ENCODE results near the gene FAM78A. TPM values are rescaled to one million over a fixed set of nuclear protein-coding genes. Genes with fewer than 3 reads are reported as not detected.
A peak's percentile ranks its signal among the peaks of the same experiment; 100 is the strongest.

FAM78A gene
- 1.0 and 1.9 TPM in 2 replicates for total RNA-seq

- Histone ChIP-seq H3K36me3 (ENCODE audit: control insufficient read depth, insufficient read depth, low read length) (no peaks in the 10 kb centered on the region), H3K27me3 (ENCODE audit: control insufficient read depth, insufficient read depth, low read length) (peaks cover 36% of the 10 kb centered on the region), H3K4me3 (ENCODE audit: low read depth, low read length) (peak within 1 kb of the TSS; percentile 35)
- no peak for DNase-seq (ENCODE audit: low read depth)
- no peak for TF ChIP-seq CTCF (IDR thresholded peaks at IDR 0.05; ENCODE audit: insufficient read depth, low read length, poor library complexity, severe bottlenecking)
Measured at GRCh38 chr9:131276094-131276888, at the start of gene FAM78A. Gene FAM78A, minus strand, starts transcription at chr9:131276510. Its CDS starts 331 bp downstream, at chr9:131276179.

- no peak for TF ChIP-seq CTCF (IDR thresholded peaks at IDR 0.05; ENCODE audit: insufficient read depth, low read length, poor library complexity, severe bottlenecking)
- Histone ChIP-seq H3K27me3 (ENCODE audit: control insufficient read depth, insufficient read depth, low read length) (peaks cover 14% of the 10 kb centered on the region), H3K36me3 (ENCODE audit: control insufficient read depth, insufficient read depth, low read length) (no peaks in the 10 kb centered on the region), H3K4me3 (ENCODE audit: low read depth, low read length) (no peak overlapping the region)
- DNase-seq (ENCODE audit: low read depth): no peak
Measured at GRCh38 chr9:131324736-131325679, 48.7 kb upstream of the FAM78A start.

GRCh38 chr9:131323629-131324028 lies 47.3 kb upstream of the FAM78A start:
- DNase-seq (ENCODE audit: low read depth): no peak
- H3K27me3 ChIP-seq (ENCODE audit: control insufficient read depth, insufficient read depth, low read length): peaks cover 3% of the 10 kb centered on the region
- no peak for TF ChIP-seq CTCF (IDR thresholded peaks at IDR 0.05; ENCODE audit: insufficient read depth, low read length, poor library complexity, severe bottlenecking)
- no peak overlapping the region for H3K4me3 ChIP-seq (ENCODE audit: low read depth, low read length)
- no peaks in the 10 kb centered on the region for H3K36me3 ChIP-seq (ENCODE audit: control insufficient read depth, insufficient read depth, low read length)

- Histone ChIP-seq H3K36me3 (ENCODE audit: control insufficient read depth, insufficient read depth, low read length) (no peaks in the 10 kb centered on the region), H3K4me3 (ENCODE audit: low read depth, low read length) (no peak overlapping the region), H3K27me3 (ENCODE audit: control insufficient read depth, insufficient read depth, low read length) (peaks cover 12% of the 10 kb centered on the region)
- TF ChIP-seq CTCF (IDR thresholded peaks at IDR 0.05; ENCODE audit: insufficient read depth, low read length, poor library complexity, severe bottlenecking): no peak
- no peak for DNase-seq (ENCODE audit: low read depth)
Measured at GRCh38 chr9:131320031-131320685, 43.8 kb upstream of the FAM78A start.

- Histone ChIP-seq H3K36me3 (ENCODE audit: control insufficient read depth, insufficient read depth, low read length) (no peaks in the 10 kb centered on the region), H3K27me3 (ENCODE audit: control insufficient read depth, insufficient read depth, low read length) (peaks cover 15% of the 10 kb centered on the region), H3K4me3 (ENCODE audit: low read depth, low read length) (no peak overlapping the region)
- DNase-seq (ENCODE audit: low read depth): no peak
- no peak for TF ChIP-seq CTCF (IDR thresholded peaks at IDR 0.05; ENCODE audit: insufficient read depth, low read length, poor library complexity, severe bottlenecking)
Measured at GRCh38 chr9:131319486-131319885, 43.2 kb upstream of the FAM78A start.

Measured in kidney epithelial cell (primary cell).